Activated T-helper 17 cell treated with anti-CD3 and anti-CD28 coated beads, Interleukin-2, amount 50 U/mL, for 72 hours (primary cell): ENCODE results near the gene RBP3. TPM values are rescaled to one million over a fixed set of nuclear protein-coding genes. Genes with fewer than 3 reads are reported as not detected.

Experiments
- ATAC-seq: fragments of 150-1000 bp; cut with Tn5 transposase; replicated peaks from 2 replicates; pipeline ENCODE4 v1.10.0; 2021; ENCODE audit warnings: mild to moderate bottlenecking, moderate library complexity
- H3K27ac Mint-ChIP-seq: one replicate; pipeline ENCODE4 v1.8.0; 2022; ENCODE audit warnings: mixed read lengths
- H3K27me3 Mint-ChIP-seq: one replicate; pipeline ENCODE4 v1.8.0; 2022; ENCODE audit warnings: mixed read lengths
- H3K36me3 Mint-ChIP-seq: one replicate; pipeline ENCODE4 v1.8.0; 2022; ENCODE audit warnings: low read depth, mild to moderate bottlenecking, mixed read lengths
- H3K4me1 Mint-ChIP-seq: one replicate; pipeline ENCODE4 v1.8.0; 2022; ENCODE audit warnings: mixed read lengths
- H3K4me3 Mint-ChIP-seq: one replicate; pipeline ENCODE4 v1.8.0; 2022; ENCODE audit warnings: mild to moderate bottlenecking, mixed read lengths
- H3K9me3 Mint-ChIP-seq: one replicate; pipeline ENCODE4 v1.8.0; 2022; ENCODE audit warnings: mixed read lengths
- total RNA-seq, 2 donors: library from RNA; stranded (reverse); gene quantifications; one replicate each; pipeline ENCODE4 v1.2.3, GENCODE V29; 2022

Gene RBP3
- total RNA-seq, 2 donors from 2014 or later, result not detected

- H3K4me3 Mint-ChIP-seq, result no peak overlapping the region
- peaks cover 14% of the 10 kb centered on the region for H3K27me3 Mint-ChIP-seq
- no peak overlapping the region for H3K27ac Mint-ChIP-seq
- H3K4me1 Mint-ChIP-seq, result no peaks in the 10 kb centered on the region
- no peak for ATAC-seq
- no peaks in the 10 kb centered on the region for H3K36me3 Mint-ChIP-seq
- H3K9me3 Mint-ChIP-seq, result no peaks in the 10 kb centered on the region
Measured at GRCh38 chr10:47325303-47326291, 22.6 kb upstream of the RBP3 start.

DNA sequence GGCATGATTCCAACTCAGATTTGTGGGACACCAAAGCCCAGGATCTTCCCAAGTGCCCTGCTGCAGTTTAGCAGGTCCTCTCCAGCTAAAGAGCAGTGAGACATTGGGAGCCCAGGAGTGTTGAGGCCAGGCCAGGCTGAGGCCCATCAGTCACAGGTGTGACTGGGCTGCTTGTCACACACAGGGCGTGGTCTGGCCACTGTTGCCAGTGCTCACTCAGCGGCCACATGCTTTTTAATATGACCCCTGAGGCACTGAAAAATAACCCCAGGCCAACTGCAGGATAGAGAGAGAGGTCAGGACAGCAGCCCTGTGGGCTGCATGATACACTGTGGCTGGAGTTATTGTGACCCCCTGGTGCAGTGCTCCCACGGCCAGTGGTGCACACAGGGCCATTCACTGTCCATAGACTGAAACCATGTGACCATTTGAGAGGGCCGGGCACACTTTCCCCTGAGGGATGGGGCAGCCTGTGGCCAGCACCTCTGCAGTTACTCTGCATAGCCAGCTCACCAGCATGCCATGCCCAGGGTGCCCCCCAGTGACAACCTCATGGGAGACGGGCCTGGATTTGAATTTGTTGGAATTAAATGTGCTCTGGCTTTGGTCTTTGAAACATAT lies 21.7 kb upstream of the RBP3 start:
- Mint-ChIP-seq H3K36me3 (no peaks in the 10 kb centered on the region), H3K4me1 (no peaks in the 10 kb centered on the region), H3K9me3 (no peaks in the 10 kb centered on the region), H3K4me3 (no peak overlapping the region), H3K27me3 (peaks cover 8% of the 10 kb centered on the region), H3K27ac (no peak overlapping the region)
- ATAC-seq, result no peak

DNA sequence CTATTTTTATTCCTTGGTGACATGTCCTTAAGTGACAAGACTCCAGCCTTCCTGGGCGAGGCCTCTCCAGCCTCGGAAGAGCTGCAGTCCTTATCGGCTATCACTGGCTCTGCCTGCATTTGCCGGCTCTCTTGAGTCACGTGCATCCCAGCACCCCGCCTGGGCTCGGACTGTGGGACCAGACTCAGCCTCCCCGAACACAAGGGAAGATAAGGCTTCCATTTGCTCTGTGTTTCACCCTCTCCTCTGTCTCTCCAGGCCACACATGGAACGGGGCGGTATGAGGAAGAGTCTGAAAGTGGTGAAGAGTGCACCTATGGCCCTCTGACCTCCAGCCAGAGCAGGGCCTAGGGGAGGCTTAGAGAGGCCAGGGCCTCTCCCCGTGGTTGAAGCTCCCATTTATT lies 21.2 kb upstream of the RBP3 start:
- H3K27ac Mint-ChIP-seq, result no peak overlapping the region
- H3K27me3 Mint-ChIP-seq, result peaks cover 7% of the 10 kb centered on the region
- no peaks in the 10 kb centered on the region for H3K9me3 Mint-ChIP-seq
- H3K4me3 Mint-ChIP-seq, result no peak overlapping the region
- ATAC-seq, result no peak
- H3K36me3 Mint-ChIP-seq, result no peaks in the 10 kb centered on the region
- no peaks in the 10 kb centered on the region for H3K4me1 Mint-ChIP-seq

DNA sequence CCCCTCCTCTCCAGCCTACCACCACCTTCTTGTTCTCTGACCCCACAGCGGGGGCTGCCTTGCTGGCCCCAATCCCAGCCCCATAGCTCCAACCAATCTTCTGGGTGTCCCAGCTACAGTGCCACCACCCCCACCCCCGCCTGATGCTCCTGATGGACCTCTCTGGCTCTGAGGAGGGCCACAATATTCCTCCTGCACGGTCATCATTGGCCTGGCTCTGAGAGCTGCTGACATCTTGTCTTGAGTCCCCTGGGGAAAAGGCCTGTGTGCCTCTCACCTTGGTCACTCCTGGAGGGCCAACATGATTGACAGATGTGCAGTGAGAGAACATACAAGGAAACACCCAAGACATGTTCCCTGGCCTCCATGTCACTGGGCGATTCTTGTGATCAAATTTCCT lies 18.3 kb upstream of the RBP3 start:
- no peak overlapping the region for H3K4me3 Mint-ChIP-seq

GRCh38 chr10:47330366-47330765 lies 17.8 kb upstream of the RBP3 start:
- peaks cover 7% of the 10 kb centered on the region for H3K27me3 Mint-ChIP-seq
- no peaks in the 10 kb centered on the region for H3K36me3 Mint-ChIP-seq
- no peaks in the 10 kb centered on the region for H3K4me1 Mint-ChIP-seq
- no peak overlapping the region for H3K4me3 Mint-ChIP-seq
- H3K9me3 Mint-ChIP-seq, result no peaks in the 10 kb centered on the region
- H3K27ac Mint-ChIP-seq, result no peak overlapping the region
- no peak for ATAC-seq

More for the DNA sequence above, 18.3 kb upstream of the RBP3 start:
- Mint-ChIP-seq H3K9me3 (no peaks in the 10 kb centered on the region), H3K27ac (no peak overlapping the region), H3K27me3 (peaks cover 3% of the 10 kb centered on the region), H3K4me1 (no peaks in the 10 kb centered on the region), H3K36me3 (no peaks in the 10 kb centered on the region)
- no peak for ATAC-seq

DNA sequence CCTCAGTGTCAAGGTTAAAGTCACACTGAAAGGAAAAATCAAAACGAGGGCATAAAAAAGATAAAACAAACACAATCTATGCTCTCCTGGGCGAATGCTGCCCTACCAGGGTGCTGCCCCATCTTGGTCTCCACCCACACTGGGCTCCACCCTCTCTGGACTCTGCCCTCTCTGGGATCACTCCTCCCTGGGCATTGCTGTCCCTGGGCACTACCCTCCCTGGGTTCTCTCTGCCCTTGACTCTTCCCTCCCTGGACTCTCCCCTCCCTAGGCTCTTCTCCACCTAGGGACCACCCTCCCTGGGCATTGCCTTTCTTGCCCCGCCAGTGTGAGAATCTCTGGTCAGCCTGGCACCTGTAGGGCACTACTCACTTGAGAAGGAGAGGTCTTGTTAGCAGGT lies 17.4 kb upstream of the RBP3 start:
- ATAC-seq, result no peak
- Mint-ChIP-seq H3K4me1 (no peaks in the 10 kb centered on the region), H3K4me3 (no peak overlapping the region), H3K27me3 (peaks cover 7% of the 10 kb centered on the region), H3K36me3 (no peaks in the 10 kb centered on the region), H3K27ac (no peak overlapping the region), H3K9me3 (no peaks in the 10 kb centered on the region)

GRCh38 chr10:47331491-47331890 lies 16.7 kb upstream of the RBP3 start:
- no peaks in the 10 kb centered on the region for H3K9me3 Mint-ChIP-seq
- no peaks in the 10 kb centered on the region for H3K36me3 Mint-ChIP-seq
- no peaks in the 10 kb centered on the region for H3K4me1 Mint-ChIP-seq
- no peak overlapping the region for H3K4me3 Mint-ChIP-seq
- no peak for ATAC-seq
- H3K27me3 Mint-ChIP-seq, result peaks cover 11% of the 10 kb centered on the region
- no peak overlapping the region for H3K27ac Mint-ChIP-seq

- ATAC-seq, result no peak
- no peaks in the 10 kb centered on the region for H3K4me1 Mint-ChIP-seq
- H3K27ac Mint-ChIP-seq, result no peak overlapping the region
Measured at GRCh38 chr10:47331954-47332353, 16.2 kb upstream of the RBP3 start.

GRCh38 chr10:47332371-47332770 lies 15.8 kb upstream of the RBP3 start:
- no peaks in the 10 kb centered on the region for H3K9me3 Mint-ChIP-seq
- H3K27ac Mint-ChIP-seq, result no peak overlapping the region
- H3K36me3 Mint-ChIP-seq, result no peaks in the 10 kb centered on the region
- peaks cover 14% of the 10 kb centered on the region for H3K27me3 Mint-ChIP-seq
- no peak overlapping the region for H3K4me3 Mint-ChIP-seq
- ATAC-seq, result no peak
- H3K4me1 Mint-ChIP-seq, result no peaks in the 10 kb centered on the region

More at GRCh38 chr10:47331954-47332353, 16.2 kb upstream of the RBP3 start:
- Mint-ChIP-seq H3K27me3 (peaks cover 13% of the 10 kb centered on the region), H3K36me3 (no peaks in the 10 kb centered on the region), H3K9me3 (no peaks in the 10 kb centered on the region), H3K4me3 (no peak overlapping the region)

GRCh38 chr10:47332946-47333345 lies 15.2 kb upstream of the RBP3 start:
- Mint-ChIP-seq H3K27ac (no peak overlapping the region), H3K36me3 (no peaks in the 10 kb centered on the region), H3K27me3 (peaks cover 14% of the 10 kb centered on the region), H3K4me1 (no peaks in the 10 kb centered on the region), H3K9me3 (no peaks in the 10 kb centered on the region), H3K4me3 (no peak overlapping the region)
- ATAC-seq, result no peak

- H3K27me3 Mint-ChIP-seq, result peaks cover 14% of the 10 kb centered on the region
- no peak overlapping the region for H3K4me3 Mint-ChIP-seq
- H3K9me3 Mint-ChIP-seq, result no peaks in the 10 kb centered on the region
- H3K36me3 Mint-ChIP-seq, result no peaks in the 10 kb centered on the region
- no peaks in the 10 kb centered on the region for H3K4me1 Mint-ChIP-seq
- H3K27ac Mint-ChIP-seq, result no peak overlapping the region
- no peak for ATAC-seq
Measured at GRCh38 chr10:47333532-47333931, 14.6 kb upstream of the RBP3 start.

- Mint-ChIP-seq H3K27me3 (peaks cover 17% of the 10 kb centered on the region), H3K9me3 (no peaks in the 10 kb centered on the region), H3K4me1 (no peaks in the 10 kb centered on the region), H3K36me3 (no peaks in the 10 kb centered on the region), H3K27ac (no peak overlapping the region), H3K4me3 (no peak overlapping the region)
- no peak for ATAC-seq
Measured at GRCh38 chr10:47334466-47335295, 13.5 kb upstream of the RBP3 start.

DNA sequence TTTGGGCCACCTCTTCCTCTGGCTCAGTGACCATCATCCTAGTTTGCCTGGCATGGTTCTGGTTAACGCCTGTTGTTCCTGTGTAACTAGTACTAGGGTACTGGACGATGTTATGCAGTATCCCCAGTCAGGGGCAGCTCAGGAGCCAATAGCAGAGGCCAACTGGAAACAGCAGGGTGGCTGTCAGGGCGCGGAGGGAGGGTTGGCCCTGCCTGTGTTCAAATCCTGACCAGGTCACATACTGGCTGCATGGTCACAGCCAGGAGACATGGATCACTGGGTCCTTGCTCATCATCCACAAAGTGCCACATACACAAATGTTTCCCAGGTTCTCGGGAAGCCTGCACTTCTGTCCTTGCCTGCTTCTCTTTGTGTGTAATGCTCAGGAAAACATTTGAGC lies 12.3 kb upstream of the RBP3 start:
- H3K27ac Mint-ChIP-seq, result no peak overlapping the region
- no peaks in the 10 kb centered on the region for H3K36me3 Mint-ChIP-seq
- ATAC-seq, result no peak
- H3K9me3 Mint-ChIP-seq, result no peaks in the 10 kb centered on the region
- no peak overlapping the region for H3K4me3 Mint-ChIP-seq
- peaks cover 26% of the 10 kb centered on the region for H3K27me3 Mint-ChIP-seq
- H3K4me1 Mint-ChIP-seq, result no peaks in the 10 kb centered on the region

DNA sequence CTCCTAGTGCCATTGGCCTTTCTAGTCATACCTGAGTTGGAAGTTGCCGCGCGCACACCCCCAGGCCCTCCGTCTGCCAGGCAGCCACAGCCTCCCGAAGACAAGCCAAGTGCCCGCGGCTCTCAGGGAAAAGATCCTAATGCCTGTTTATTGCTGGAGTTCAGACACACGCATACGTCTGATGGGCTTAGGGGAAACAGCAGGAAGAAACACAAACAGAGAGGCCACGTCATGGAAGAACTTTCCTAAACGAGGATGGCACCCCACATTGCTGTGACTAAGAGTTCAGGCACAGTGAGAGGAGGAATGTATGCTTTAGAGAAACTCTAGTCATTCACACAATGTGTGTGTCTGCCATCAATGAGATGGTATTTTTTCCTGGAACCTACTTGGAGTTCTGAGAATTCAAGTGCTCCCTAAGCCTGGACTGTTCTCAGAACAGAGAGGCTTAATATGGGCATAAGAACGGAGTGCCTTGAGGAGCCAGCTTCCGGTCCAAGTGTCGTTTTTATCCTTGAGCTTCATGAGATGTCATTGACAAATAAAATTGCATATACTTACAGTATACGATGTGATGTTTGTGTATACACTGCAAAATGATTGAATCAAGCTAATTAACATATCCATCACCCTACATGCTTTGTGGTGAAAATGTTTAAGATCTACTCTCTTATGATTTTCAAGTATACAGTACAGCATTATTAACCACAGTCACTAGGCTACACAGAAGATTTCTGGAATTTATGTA lies 11.6 kb upstream of the RBP3 start:
- H3K27me3 Mint-ChIP-seq, result peaks cover 27% of the 10 kb centered on the region
- H3K36me3 Mint-ChIP-seq, result no peaks in the 10 kb centered on the region
- H3K9me3 Mint-ChIP-seq, result no peaks in the 10 kb centered on the region
- no peaks in the 10 kb centered on the region for H3K4me1 Mint-ChIP-seq
- H3K27ac Mint-ChIP-seq, result no peak overlapping the region
- H3K4me3 Mint-ChIP-seq, result no peak overlapping the region
- no peak for ATAC-seq
